AG10803 (cell line): ENCODE results near the gene HDAC9.
A peak's percentile ranks its signal among the peaks of the same experiment; 100 is the strongest.

ENCODE experiments used
- DNase-seq: peaks from one replicate; pipeline ENCODE4 v3.0.0; 2010; ENCODE audit warnings: low read depth
- H3K4me3 ChIP-seq: 2 replicates; pipeline ENCODE4 v1.5.1; 2011; ENCODE audit warnings: mild to moderate bottlenecking, low read length, control low read depth
- CTCF ChIP-seq: conservative IDR thresholded peaks from 2 replicates; pipeline ENCODE4 v1.5.1; 2011; ENCODE audit warnings: mild to moderate bottlenecking, low read length, control low read depth, inconsistent platforms

HDAC9 gene

GRCh38 chr7:18874880-18875279, 379.3 kb downstream of the HDAC9 start:
- H3K4me3 ChIP-seq, result no peak overlapping the region
- no peak for TF ChIP-seq CTCF
- DNase-seq, result peak; percentile 81

- DNase-seq, result no peak
- H3K4me3 ChIP-seq, result no peak overlapping the region
- no peak for TF ChIP-seq CTCF
These were observed 382.3 kb downstream of the HDAC9 start for GRCh38 chr7:18877874-18878273.

GRCh38 chr7:18886832-18887231, 391.3 kb downstream of the HDAC9 start:
- no peak overlapping the region for H3K4me3 ChIP-seq
- TF ChIP-seq CTCF, result no peak
- no peak for DNase-seq

GRCh38 chr7:18889436-18889835, 393.9 kb downstream of the HDAC9 start:
- H3K4me3 ChIP-seq, result no peak overlapping the region
- DNase-seq, result no peak
- no peak for TF ChIP-seq CTCF

- no peak overlapping the region for H3K4me3 ChIP-seq
- no peak for TF ChIP-seq CTCF
- peak; percentile 74 for DNase-seq
These were observed 394.6 kb downstream of the HDAC9 start for GRCh38 chr7:18890134-18890533.

GRCh38 chr7:18890885-18891621, 395.5 kb downstream of the HDAC9 start:
- no peak overlapping the region for H3K4me3 ChIP-seq
- peak; percentile 24 for DNase-seq
- TF ChIP-seq CTCF, result no peak

- H3K4me3 ChIP-seq, result no peak overlapping the region
- no peak for DNase-seq
- TF ChIP-seq CTCF, result no peak
These were observed 397.6 kb downstream of the HDAC9 start for GRCh38 chr7:18893156-18893555.
